ENCODE results near the gene DCAF6.
"Not testable (repeated sequence)": the region's sequence is repeated elsewhere in the genome, so short reads cannot be mapped to it uniquely, and the experiment has no call there.

Gene DCAF6

DNA sequence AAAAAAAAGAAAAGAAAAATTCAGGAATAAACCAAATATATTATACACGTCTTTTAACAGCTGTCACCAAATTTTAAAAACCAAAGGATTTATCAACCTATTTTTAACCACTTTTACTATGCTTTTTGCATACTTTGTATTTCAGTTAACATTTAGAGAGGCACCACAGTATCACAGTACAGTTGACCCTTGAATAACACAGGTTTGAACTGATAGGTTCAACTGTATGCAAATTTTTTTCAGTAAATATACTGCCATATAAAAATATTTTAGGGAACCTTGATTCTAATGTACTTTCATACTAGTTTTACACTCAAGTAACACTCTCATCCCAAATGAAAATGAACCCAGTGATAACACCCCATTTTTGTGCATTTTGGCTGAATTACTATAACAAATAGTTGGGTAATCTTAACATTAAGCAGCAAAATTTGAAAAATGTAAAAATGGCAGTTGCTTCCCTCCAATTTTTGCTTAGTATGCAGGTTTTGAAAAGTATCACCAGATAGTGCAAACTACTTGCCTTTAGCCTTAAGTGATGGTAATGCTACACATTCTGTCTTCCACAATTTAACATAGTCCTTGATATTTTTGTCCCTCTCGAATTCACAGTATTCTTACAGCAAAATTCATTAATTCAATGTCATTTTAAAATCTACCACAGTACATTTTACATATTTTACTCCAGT, 11.8 kb upstream of the DCAF6 start:
- no peak for DNase-seq

- no peak for DNase-seq
Observed at GRCh38 chr1:167926486-167926997, 9.9 kb upstream of the DCAF6 start.

DNA sequence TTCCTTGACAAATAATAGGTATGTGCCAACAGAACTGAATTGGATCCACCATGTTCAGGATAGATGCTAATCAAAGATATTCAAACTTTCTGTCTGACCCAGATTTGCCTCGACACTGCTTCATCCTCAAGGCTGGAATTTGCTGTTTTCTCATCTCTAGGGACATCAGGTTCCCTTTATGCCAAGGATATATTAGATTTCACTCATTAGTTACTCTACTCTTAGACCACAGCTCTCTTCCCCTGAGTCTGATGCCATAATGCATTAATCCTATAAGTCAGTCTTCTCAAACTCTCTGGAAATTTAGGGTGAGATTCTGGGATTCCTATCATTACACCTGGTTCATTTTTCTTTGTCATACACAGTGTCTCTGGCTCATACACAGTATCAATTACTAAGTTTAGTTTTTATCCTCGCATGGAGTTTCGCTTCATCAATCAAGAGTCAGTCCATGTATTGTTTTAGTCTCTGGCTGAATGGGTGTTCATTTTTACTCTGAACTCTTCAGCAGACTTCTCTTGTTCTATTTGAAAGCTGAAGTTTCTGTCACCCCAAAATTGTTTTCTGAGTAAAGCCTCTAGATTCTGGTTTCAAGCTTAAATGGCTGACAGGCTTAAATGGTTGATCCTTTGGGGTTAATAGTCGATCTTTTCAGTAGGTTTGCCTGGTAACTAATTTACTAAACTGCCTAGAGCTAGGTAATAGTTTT, 9.3 kb upstream of the DCAF6 start:
- DNase-seq, result no peak

GRCh38 chr1:167928457-167928852, 8.0 kb upstream of the DCAF6 start:
- no peak for DNase-seq

- not testable (repeated sequence) for DNase-seq
Observed at GRCh38 chr1:167928919-167929318, 7.6 kb upstream of the DCAF6 start.

DNA sequence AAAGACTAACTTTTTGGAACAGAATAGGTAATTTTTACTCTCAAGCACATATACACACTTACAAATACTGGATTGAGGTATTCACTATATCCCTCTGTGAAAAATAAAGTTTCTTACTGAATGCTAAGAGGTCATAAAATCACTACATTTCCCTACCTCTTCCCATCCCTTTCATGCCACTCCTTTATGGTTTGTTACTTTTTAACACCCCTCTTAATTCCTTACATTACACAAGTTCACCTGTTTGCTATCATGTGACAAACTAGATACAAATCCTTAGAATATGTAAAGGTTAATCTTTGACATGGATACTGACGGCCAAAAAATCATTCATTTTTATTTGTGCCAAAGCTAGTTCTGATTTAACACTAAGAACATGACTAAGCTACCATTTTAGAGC, 6.8 kb upstream of the DCAF6 start:
- DNase-seq, result no peak

DNA sequence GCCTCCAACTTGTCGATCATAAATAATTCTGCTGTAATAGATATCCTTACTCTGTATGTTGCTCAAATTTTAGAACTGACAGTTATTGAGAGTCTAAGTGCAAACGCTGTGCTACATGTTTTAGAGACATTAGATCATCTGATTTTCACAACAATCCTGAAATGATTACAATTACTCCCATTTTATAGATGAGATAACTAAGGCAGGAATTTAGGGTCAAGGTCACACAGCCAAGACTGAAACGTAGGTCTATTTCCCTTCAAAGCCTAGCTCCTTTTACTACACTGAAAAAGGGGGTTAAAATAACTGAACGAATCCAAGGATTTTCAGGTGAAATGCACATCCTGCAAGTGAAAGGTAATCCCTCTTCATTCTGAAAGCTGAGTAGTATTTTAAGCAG, 2.7 kb upstream of the DCAF6 start:
- no peak for DNase-seq

DNA sequence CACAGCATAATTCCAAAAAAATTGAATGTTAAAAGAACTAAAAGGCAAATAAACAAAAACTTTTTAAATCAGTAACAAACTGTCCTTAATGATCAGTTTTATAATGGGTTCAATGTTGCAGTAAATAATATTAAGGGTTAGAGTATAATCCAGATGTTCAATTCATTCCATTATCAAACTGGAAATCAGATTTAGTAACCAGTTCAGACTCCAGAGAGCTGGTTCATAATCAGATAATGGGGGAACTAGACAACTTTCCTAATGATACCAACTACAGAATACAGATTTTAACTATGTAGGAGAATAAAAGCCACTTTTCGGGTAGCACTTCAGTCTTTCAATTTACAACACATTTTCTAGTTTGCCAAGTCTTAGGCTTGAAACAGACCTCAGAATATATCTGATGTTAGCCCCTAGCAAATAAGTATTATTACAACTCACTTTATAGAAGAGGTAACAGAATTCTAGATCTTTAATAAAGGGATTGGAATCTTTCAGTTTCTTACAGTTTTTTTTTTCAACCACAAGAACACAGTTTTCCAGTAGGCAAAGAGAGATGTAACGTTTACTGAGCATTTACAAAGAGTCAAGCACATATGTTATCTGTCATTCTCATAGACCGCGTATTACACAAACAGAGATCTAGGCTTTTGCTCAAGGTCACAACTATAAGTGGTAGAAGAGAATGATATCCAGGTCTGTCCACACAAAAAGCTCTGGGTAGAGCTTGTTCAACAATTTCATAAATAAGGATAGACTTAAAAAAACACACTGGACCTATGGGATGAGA, 1.9 kb upstream of the DCAF6 start:
- DNase-seq, result no peak

- DNase-seq, result no peak
Observed at GRCh38 chr1:167935216-167936067, 1.0 kb upstream of the DCAF6 start.

DNA sequence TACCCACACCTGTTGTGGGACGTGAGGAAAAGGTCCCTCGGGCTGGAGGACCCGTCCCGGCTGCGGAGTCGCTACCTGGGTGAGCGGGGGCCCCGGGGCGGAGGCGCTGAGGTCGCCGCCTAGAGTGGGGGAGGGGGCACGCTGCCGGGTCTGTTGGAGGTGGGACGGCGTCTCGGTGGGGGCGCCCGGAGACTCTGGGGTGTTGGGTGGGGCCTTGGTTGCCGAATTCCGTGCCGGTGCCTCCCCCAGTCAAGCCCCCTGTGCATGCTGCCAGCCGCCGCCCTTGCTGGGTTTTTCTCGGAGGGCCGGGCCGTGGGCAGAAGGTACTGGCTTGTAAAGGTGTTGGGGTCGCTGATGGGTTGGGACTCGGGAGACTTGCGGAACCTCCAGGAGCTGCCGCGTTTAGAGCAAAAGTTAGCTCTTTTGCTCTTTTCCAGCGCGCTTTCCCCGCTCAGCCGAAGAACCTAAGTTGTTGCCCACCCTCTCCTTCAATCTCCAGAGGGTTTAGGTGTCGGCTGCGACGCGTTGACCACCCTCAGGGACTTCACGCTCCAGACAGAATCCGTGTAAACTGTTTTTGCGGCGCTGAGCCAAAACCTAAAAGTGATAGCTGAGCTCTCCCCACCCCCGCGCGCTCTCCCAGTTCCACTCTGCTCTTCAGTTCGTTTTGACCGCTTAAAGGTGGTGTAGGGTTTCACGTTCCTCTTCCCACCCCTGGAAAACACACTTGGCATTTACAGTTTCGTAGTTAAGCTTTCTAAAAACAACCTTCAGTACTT, 636 bp downstream of the DCAF6 start, which contains the start of gene MPC2:
MPC2 (minus strand) TSS at position 143 of the 779 bp plus-strand sequence. CDS start 1,231 bp downstream, outside the sequence.
- DNase-seq, result peak; percentile 66

GRCh38 chr1:167937709-167938010, 1.2 kb downstream of the DCAF6 start:
- no peak for DNase-seq

DNA sequence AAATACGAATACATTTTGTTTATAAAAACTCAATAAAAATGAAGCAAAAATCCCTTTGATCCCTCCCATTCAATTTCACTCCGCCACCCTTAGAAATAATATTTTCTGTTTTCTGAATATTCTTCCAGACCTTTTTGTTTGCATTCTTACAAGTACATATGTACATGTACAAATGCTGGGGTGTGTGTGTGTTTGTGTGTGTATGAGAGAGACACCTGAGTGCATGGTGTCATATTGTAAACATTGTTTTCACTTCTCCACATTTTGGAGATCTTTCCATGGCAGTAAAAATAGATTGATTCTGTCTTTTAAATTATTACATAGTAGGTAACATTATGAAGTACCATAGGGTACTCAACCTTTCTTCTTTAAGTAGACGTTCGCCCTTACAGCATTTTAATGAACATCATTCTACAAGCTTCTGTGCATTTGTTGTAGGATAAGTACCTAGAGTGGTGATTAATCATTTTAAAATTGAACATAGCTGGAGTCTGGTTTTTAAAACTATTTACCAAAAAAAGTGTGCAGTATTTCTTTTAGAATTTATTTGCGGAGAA, 1.7 kb downstream of the DCAF6 start:
- DNase-seq, result no peak

DNA sequence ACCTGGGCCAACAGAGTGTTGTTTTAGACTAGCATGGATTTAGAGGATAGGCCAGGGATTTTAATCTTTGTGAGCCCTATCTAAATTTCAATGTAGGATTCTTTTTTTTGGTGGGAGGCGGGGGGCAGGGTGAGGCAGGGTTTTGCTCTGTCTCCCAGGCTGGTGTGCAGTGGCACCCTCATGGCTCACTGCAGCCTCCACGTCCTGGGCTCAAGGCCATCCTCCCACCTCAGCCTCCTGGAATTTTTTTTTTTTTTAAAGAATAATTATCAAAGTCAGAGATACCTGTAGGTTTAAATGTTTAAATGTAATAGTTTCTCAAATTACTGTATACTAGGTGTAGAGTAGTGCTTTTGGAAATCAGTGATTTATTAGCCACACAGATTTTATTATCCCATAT, 3.8 kb downstream of the DCAF6 start:
- DNase-seq, result no peak

DNA sequence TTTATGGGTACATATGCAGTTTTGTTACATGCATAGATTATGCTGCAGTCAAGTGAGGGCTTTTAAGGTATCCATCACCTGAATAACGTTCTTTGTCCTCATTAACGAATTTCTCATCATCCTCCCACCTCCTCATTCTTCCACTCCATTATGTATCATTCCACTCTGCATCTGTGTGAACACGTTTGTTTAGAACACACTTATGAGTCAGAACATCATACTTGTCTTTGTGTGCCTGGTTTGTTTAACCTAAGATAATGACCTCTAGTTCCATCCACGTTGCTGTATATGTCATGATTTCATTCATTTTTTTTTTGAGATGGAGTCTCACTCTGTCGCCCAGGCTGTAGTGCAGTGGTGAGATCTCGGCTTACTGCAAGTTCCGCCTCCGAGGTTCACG, 7.1 kb downstream of the DCAF6 start:
- no peak for DNase-seq

DNA sequence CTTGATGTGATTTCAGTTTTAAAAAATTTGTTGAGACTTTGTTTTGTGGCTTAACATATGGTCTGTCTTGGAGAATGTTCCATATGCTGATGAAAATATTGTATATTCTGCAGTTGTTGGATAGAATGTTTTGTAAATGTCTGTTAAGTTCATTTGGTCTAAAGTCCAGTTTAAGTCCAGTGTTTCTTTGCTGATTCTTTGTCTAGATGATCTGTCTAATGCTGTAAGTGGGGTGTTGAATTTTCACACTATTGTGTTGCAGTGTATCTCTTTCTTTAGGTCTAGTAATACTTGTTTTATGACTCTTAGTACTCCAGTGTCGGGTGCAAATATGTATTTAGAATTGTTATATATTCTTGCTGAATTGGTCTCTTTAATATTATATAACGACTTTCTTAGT, 11.2 kb downstream of the DCAF6 start:
- DNase-seq, result no peak

- DNase-seq, result no peak
Observed at GRCh38 chr1:167949785-167950184, 13.3 kb downstream of the DCAF6 start.

DNA sequence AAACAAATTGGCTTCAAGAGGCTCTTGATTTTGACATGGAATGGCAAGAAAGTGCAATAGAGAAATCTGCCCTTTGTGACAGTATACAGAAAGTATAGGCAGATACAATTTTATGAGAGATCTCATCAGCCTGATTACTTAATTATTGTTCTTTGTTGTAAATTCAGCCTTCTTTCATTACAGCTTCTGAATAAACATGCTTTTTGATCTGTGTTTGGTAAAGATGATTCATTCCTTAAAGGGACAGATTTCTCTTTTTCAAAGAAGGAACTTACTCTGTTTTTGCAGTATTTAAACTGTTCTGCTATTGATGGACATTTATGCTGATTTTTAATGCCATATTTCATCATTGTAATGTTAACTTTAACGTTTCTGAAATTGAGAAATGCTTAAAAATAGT, 14.1 kb downstream of the DCAF6 start:
- no peak for DNase-seq

DNA sequence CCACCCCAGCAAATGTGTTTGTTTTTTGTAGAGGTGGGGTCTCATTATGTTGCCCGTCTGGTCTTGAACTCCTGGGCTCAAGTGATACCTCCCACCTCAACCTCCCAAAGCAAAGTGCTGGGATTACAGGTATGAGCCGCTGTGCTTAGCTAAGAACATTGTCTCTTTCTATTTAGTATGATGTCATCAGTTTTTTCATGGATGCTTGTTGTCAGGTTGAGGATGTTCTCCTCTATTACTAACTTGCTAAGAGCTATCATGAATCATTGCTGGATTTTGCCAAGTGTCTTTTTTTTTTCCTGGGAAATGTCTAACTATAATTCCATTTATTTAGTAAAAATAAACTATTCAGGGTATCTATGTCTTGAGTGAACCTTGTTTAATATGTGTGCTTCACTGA, 19.4 kb downstream of the DCAF6 start:
- DNase-seq, result no peak

DNA sequence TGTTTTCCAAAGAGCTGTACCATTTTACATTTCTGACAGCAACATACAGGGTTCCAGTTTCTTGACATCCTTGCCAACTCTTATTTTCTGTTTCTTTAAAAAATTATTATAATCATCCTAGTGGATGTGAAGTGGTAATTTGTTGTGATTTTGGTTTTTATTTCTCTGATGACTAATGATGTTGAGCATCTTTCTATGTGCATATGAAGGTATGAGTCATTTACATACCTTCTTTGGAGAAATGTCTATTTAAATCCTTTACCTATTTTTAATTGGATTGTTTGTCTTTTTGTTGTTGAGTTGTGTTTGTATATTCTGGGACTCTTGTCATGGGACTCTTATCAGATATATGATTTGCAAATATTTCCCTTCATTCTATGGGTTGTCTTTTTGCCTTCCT, 21.2 kb downstream of the DCAF6 start:
- DNase-seq, result no peak

DNA sequence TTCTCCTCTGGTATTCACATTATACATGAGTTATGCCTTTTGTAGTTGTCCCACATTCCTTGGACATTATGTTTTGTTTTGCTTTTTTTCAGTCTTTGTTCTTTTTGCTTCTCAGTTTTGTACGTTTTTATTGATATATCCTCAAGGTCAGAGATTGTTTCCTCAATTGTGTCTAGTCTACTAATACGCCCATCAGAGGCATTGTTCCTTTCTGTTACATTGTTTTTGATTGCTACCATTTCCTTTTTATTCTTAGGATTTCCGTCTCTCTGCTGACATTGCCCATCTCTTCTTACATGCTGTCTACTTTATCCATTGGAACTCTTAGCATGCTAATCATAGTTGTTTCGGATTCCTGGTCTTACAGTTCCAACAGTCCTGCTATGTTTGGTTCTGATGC, 28.2 kb downstream of the DCAF6 start:
- no peak for DNase-seq

- DNase-seq, result no peak
Observed at GRCh38 chr1:167966050-167966449, 29.6 kb downstream of the DCAF6 start.

DNA sequence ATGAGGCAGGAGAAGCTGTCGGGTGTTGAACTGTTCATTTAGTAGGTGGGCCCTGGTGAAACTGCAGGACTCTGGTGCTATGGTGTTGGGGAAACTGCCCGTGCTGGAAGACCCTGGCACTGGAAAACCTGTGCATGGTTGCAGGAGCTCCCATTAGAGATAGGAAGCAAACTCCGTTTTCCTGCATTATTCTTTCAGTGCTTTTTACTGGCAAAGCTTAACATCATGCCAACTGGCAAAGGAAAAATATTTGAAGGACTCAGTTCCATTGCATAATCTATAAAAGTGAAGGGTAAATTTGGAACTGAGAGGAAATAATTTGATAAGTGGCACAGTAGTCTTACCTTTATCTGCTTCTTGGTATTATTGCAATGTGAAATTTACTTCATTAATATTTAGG, 32.1 kb downstream of the DCAF6 start:
- no peak for DNase-seq
